OCI-LY3 (cell line): ENCODE results near the gene TOM1L2.

Experiments
- CTCF ChIP-seq: fragments of 200-600, 300-600 bp; sonication (generic); IDR thresholded peaks from 2 replicates; pipeline ENCODE4 v1.5.1; 2014; ENCODE audit warnings: antibody characterized with exemption, low read length, low read depth
- EZH2phosphoT487 ChIP-seq: fragments of 200-600 bp; shearing (Covaris generic); IDR thresholded peaks from 2 replicates; pipeline ENCODE4 v1.6.1; 2018; ENCODE audit warnings: antibody characterized with exemption, mixed run types, low read depth

DNA sequence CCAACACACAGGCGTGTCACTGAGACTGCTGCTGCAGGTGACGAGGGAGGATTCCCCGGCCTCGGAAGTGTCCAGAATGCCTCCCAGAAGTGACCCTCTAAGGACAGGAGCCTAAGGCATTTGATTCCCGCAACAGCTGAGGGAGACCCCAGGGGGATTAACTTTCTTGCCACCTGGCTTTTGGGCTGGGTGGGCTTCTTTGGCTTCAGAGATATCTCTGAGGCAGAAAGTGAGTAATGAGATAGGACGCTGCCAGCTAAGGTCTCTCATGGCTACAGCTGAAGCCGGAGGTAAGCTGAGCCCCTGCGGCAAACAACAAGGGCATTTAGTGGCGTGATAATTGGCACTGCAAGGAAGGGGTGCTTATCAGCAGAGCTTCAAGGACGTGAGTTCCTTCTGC, 17.4 kb upstream of the TOM1L2 start:
- TF ChIP-seq CTCF = no peak
- TF ChIP-seq EZH2phosphoT487 = no peak
